ENCODE measurements around the gene TADA3.

The TADA3 gene

DNA sequence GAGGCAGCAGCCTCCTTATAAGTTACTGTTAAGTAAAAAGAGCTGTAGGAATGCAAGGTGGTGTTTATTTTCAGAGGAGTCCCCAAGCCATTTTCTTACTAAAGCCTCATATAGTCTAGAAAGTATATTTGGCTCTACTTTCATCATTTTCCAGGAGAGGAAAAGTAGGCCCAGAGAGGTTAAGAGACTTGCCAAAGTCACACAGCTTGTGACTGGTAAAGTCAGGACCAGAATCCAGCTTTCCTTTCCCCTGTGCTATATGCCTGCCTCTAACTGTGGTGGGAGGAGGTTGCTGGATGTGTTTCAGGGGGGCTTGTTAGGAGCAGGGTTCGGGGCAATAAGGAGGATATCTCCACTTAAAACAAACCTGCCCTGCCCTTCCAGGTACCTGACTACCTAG, 49.7 kb downstream of the TADA3 start:
- no peaks in the 10 kb centered on the region for H3K27me3 ChIP-seq (ENCODE audit: control insufficient read depth, insufficient read depth, low read length)
- H3K36me3 ChIP-seq (ENCODE audit: control insufficient read depth, insufficient read depth, low read length): no peaks in the 10 kb centered on the region
- TF ChIP-seq, protein P1, sequence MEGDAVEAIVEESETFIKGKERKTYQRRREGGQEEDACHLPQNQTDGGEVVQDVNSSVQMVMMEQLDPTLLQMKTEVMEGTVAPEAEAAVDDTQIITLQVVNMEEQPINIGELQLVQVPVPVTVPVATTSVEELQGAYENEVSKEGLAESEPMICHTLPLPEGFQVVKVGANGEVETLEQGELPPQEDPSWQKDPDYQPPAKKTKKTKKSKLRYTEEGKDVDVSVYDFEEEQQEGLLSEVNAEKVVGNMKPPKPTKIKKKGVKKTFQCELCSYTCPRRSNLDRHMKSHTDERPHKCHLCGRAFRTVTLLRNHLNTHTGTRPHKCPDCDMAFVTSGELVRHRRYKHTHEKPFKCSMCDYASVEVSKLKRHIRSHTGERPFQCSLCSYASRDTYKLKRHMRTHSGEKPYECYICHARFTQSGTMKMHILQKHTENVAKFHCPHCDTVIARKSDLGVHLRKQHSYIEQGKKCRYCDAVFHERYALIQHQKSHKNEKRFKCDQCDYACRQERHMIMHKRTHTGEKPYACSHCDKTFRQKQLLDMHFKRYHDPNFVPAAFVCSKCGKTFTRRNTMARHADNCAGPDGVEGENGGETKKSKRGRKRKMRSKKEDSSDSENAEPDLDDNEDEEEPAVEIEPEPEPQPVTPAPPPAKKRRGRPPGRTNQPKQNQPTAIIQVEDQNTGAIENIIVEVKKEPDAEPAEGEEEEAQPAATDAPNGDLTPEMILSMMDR (IDR thresholded peaks at IDR 0.05): no peak
- H3K4me2 ChIP-seq (ENCODE audit: low read length): no peak overlapping the region
- no peaks in the 10 kb centered on the region for H3K9me3 ChIP-seq (ENCODE audit: control insufficient read depth, low read length)
- peaks cover 3% of the 10 kb centered on the region for H3K79me2 ChIP-seq
- no peak overlapping the region for H3K9ac ChIP-seq
- H3K27ac ChIP-seq: no peak overlapping the region
- H2AFZ ChIP-seq: no peak overlapping the region
- no peaks in the 10 kb centered on the region for H3K4me1 ChIP-seq
- H3K4me3 ChIP-seq (ENCODE audit: low read depth, low read length): no peak overlapping the region

DNA sequence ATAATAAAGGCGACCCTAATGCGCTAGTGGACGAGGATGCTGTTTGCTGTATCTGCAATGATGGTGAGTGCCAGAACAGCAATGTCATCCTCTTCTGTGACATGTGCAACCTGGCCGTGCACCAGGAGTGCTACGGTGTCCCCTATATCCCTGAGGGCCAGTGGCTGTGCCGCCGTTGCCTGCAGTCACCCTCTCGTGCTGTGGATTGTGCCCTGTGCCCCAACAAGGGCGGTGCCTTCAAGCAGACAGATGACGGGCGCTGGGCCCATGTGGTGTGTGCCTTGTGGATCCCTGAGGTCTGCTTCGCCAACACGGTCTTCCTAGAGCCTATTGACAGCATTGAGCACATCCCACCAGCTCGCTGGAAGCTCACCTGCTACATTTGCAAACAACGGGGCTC, 53.1 kb downstream of the TADA3 start:
- no peaks in the 10 kb centered on the region for H3K9me3 ChIP-seq (ENCODE audit: control insufficient read depth, low read length)
- H3K27ac ChIP-seq: no peak overlapping the region
- no peaks in the 10 kb centered on the region for H3K36me3 ChIP-seq (ENCODE audit: control insufficient read depth, insufficient read depth, low read length)
- no peaks in the 10 kb centered on the region for H3K4me1 ChIP-seq
- H3K27me3 ChIP-seq (ENCODE audit: control insufficient read depth, insufficient read depth, low read length): no peaks in the 10 kb centered on the region
- H3K9ac ChIP-seq: no peak overlapping the region
- H2AFZ ChIP-seq: no peak overlapping the region
- TF ChIP-seq, protein P1 (IDR thresholded peaks at IDR 0.05): no peak
- no peak overlapping the region for H3K4me3 ChIP-seq (ENCODE audit: low read depth, low read length)
- H3K79me2 ChIP-seq: peaks cover 10% of the 10 kb centered on the region
- no peak overlapping the region for H3K4me2 ChIP-seq (ENCODE audit: low read length)

DNA sequence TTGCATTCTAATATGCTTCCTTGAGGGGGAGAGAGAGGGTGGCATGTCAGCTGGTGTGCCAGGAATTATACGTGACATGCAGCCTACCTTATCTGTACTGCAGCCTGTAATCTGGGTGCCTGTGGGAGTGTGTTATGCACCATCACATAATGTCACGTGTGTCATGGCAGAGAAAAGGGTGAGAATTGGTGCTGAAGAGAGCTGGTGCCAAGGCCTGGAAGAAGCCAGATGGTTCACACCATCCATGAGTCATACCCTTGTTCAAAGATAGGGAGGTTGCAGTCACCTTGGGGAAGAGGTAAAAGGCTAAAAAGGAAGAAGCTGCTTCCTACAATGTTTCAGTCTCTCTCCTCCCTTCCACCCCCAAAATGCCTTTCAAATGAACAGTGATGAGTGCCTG, 55.4 kb downstream of the TADA3 start:
- H3K9me3 ChIP-seq (ENCODE audit: control insufficient read depth, low read length): no peaks in the 10 kb centered on the region
- TF ChIP-seq, protein P1 (IDR thresholded peaks at IDR 0.05): no peak
- H3K4me2 ChIP-seq (ENCODE audit: low read length): no peak overlapping the region
- no peak overlapping the region for H2AFZ ChIP-seq
- peaks cover 12% of the 10 kb centered on the region for H3K4me1 ChIP-seq
- no peaks in the 10 kb centered on the region for H3K36me3 ChIP-seq (ENCODE audit: control insufficient read depth, insufficient read depth, low read length)
- H3K4me3 ChIP-seq (ENCODE audit: low read depth, low read length): no peak overlapping the region
- peaks cover 34% of the 10 kb centered on the region for H3K79me2 ChIP-seq
- no peak overlapping the region for H3K27ac ChIP-seq
- H3K9ac ChIP-seq: no peak overlapping the region
- H3K27me3 ChIP-seq (ENCODE audit: control insufficient read depth, insufficient read depth, low read length): no peaks in the 10 kb centered on the region

DNA sequence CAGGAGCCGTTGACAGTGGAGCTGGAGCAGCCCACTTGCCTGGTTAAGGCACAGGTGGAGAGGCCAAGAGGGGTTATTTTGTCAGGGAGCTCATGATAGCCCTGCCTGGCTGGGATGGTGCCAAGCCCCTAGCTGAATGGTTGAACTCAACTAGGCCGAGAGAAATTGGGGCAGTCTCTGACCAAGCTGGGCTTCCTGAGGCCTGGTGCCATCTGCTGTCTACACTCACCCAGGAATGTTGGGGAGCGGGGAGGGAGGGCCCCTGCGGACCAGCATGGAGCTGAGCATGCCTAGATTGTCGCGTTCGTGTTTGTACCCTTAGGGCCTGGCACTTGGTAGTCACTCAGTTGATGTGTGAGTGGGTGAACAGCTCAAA, 59.5 kb downstream of the TADA3 start:
- Histone ChIP-seq H3K9ac (no peak overlapping the region), H3K36me3 (ENCODE audit: control insufficient read depth, insufficient read depth, low read length) (no peaks in the 10 kb centered on the region), H2AFZ (peak overlapping the region; percentile 93), H3K4me2 (ENCODE audit: low read length) (peak overlapping the region; percentile 87), H3K27ac (peak overlapping the region; percentile 98), H3K4me1 (peaks cover 12% of the 10 kb centered on the region), H3K4me3 (ENCODE audit: low read depth, low read length) (peak overlapping the region; percentile 89), H3K27me3 (ENCODE audit: control insufficient read depth, insufficient read depth, low read length) (no peaks in the 10 kb centered on the region), H3K79me2 (peaks cover 31% of the 10 kb centered on the region), H3K9me3 (ENCODE audit: control insufficient read depth, low read length) (no peaks in the 10 kb centered on the region)
- TF ChIP-seq, protein P1 (IDR thresholded peaks at IDR 0.05): no peak

DNA sequence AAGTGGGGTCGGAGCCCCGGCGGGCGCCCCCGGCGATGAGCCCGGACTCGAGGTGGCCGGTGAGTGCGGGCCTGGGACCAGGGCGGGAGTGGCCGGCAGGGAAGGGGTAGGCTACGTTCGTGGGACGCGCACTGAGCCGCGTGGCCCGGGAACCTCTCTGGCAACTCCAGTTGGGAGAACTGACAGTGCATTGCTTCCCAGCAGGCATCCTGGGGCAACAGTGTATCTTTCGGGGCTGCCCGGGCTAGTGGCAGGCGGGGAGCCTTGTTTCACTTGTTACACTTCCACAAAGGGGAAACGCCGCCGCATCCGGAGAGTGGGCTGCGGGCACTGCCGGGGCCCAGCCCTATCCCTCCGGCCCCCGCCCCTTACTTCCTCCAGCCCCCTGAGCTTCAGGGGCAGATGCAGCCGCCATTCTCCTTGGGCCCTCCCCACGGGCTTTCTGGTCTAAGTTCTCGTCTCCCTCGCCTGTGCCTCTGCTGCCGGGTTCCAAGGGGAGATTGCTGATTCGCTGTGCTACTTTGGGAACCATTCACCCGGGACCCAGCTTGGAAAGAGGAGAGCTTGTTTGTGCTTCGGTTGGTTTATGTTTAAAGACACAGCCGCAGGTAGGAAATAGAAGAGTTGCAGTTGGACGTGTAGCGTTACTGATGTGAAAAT, 60.1 kb downstream of the TADA3 start:
- TF ChIP-seq, protein P1 (IDR thresholded peaks at IDR 0.05): no peak
- peaks cover 31% of the 10 kb centered on the region for H3K79me2 ChIP-seq
- peak overlapping the region; percentile 88 for H3K9ac ChIP-seq
- peak overlapping the region; percentile 93 for H2AFZ ChIP-seq
- H3K27me3 ChIP-seq (ENCODE audit: control insufficient read depth, insufficient read depth, low read length): no peaks in the 10 kb centered on the region
- peak overlapping the region; percentile 98 for H3K27ac ChIP-seq
- peaks cover 12% of the 10 kb centered on the region for H3K4me1 ChIP-seq
- H3K36me3 ChIP-seq (ENCODE audit: control insufficient read depth, insufficient read depth, low read length): no peaks in the 10 kb centered on the region
- H3K4me2 ChIP-seq (ENCODE audit: low read length): peak overlapping the region; percentile 87
- no peaks in the 10 kb centered on the region for H3K9me3 ChIP-seq (ENCODE audit: control insufficient read depth, low read length)
- H3K4me3 ChIP-seq (ENCODE audit: low read depth, low read length): peak overlapping the region; percentile 89

Measured in parathyroid adenoma (tissue), 2 donors.